ENCODE measurements around the gene TTC22.
A peak's percentile ranks its signal among the peaks of the same experiment; 100 is the strongest.

Gene TTC22

DNA sequence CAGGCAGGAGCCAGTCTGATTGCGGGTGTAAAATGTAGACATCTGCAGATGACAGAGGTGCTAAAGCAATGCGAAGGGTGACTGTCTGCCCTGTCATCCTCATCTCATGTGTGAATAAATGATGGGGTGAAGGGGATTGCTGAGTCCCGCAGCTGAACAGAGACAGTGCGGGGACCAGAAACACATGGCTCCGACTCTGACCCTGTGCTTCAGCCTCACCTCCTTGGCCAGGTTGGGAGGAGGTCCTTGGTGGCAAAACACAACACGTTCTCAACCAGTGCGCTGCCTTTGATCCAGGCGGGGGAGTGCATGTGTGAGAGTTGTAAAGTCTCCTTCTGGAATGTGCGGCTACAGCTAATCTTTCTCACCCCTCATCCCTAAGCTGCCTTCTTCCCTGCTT, 32.0 kb upstream of the TTC22 start:
- DNase-seq, result no peak

DNA sequence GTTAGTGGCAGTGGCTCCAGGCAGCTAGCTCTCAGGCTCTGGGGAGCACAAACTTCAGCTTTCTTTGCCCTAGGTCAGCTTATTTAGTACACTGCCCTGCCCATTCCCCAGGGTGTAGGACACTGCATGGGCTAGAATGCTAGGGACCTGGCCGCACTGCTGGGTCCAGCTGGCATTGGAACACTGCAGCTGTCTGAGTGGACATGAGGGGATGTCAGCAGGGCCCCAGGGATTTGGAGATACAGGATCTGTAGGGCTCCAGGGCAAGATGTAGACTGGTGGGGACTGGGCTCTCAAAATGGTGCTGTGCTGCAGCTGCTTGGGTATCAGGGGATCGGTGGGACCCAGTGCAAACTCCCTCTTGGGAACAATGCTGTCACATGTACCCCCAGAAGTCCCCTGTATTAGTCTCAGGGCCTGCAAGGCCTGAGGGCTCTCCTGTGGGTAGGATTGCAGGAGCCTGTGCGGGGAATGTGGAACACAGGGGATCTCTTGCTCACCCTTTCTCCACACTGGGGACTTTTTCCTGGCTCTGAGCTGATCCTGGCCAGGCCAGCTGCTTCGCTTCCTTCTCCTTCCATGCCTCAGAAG, 25.2 kb upstream of the TTC22 start:
- no peak for DNase-seq

DNA sequence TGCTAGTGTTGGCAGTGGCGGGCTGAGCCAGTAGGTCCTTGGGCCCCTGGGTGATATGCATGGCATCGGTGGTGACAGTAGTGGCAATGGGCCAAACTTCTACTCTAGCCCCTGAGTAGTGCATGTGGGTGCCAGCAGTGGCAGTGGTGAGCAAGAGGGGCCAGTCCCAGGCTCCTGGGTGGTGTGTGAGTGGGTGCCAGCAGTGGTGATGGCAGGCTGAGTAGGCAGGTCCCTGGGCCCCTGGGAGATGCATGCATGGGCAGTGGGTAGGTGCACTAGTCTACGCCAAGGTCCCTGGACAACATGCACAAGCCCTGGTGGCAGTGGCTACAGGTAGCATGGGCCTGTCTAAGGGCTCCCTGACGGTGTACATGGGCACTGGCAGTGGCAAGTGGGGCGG, 24.6 kb upstream of the TTC22 start:
- DNase-seq, result no peak

DNA sequence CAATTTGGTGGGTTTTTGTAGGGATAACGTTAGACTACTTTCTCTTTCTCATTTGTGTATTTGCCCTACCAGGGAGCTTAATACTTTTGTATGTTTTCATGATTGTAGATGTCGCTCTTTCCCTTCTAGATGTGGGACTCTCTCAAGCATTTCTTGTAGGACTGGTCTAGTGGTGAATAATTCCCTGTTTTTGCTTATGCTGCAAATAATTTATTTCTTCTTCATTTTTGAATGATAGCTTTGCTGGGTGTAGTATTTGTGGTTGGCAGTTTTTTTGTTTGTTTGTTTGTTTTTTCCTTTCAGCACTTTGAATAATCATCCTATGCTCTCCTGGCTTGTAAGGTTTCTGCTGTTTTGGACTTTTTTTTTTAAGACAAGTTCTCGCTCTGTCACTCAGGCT, 22.5 kb upstream of the TTC22 start:
- DNase-seq, result no peak

DNA sequence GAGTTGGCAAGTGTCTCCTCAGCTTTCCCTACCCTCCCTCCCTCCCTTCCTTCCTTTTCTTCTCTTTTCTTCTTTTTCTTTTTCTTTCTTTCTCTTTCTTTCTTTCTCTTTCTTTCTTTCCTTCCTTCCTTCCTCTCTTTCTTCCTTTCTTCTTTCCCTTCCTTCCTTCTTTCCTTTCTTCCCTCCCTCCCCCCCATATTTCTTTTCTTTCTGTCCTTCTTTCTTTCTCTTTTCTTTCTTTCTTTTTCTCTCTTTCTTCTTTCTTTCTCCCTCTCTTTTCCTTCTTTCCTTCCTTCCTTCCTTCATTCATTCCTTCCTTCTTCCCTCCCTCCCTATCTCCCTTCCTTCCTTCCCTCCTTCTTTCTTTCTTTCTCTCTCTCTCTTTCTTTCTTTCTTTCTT, 18.6 kb upstream of the TTC22 start:
- DNase-seq, result no peak

DNA sequence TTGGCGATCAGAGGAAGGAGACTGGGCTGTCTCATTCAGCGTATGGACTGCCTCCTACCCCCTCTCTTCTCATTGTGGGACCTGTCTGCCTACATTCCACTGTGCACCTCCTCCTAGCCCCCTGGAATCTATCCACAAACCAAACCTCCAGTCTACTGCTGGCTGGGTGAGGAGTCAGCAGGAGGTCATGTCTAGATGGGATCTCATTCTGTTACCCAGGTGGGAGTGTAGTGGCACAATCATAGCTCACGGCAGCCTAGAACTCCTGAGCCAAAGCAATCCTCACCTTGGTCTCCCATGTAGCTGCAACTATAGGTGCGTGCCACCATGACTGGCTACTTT, 18.0 kb upstream of the TTC22 start:
- DNase-seq, result no peak

DNA sequence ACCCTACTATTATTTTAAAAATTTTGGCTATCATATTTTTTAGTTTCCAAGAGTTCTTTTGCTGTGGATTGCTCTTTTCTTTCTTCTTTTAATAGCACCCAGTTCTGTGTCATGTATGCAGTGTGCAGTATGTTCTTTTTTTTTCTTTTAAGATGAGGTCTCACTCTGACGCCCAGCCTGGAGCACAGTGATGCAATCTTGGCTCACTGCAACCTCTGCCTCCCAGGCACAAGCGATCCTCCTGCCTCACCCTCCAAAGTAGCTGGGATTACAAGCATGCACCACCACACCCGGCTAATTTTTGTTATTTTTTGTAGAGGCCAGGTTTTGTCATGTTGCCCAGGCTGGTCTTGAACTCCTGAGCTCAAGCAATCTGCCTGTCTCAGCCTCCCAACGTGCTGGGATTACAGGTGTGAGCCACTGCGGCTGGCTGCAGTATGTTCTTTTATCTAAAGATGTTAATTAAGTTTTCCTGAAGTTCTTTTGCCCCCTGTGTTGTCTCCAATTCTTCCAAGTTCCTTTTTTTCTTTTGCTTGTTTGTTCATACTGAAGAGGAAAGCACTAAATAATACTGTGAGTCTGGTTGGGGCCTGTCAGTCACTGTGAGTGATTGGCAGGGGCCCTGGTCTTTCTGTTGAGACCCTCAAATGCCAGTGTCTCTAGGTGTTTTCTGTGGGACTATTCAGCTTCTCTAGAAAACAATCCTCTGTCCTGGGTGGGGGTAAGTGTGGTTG, 17.5 kb upstream of the TTC22 start:
- DNase-seq, result no peak

DNA sequence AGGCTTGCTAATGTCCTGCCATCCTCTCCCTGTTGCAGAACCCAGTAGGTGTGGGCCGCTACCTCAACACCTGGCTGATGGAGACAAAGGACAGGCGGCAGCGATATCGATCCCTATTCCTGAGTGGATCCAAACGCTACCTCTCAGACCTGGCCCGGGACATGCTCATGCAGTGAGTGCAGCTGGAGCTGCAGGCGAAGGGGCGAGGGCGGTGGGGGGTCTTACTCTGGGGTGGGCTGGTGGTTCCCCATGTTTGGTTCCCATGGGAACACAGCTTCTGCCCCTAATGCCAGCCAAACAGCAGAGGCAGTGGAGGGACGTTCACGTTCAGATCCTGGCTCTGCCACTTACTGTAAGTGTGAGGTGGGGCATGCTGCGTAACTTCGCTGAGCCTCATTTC, 15.8 kb upstream of the TTC22 start:
- DNase-seq, result no peak

DNA sequence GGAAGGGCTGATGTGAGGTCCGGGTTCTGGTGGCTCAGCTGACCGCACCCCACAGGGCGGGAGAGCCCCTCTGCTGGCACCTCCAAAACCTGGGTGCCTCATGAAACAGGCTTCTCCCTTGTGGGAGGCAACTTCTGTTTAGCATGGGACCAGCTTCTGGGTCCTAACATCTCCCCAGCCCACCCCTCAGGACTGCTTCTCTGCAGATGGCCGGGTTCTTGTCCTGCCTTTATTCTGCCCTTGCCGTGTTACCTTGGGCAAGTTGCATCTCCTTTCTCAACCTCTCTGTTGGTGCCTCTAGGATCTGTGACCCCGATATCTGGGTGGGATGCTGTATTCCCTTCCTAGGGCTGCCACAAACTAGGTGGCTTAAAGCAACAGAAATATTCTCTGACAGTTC, 15.0 kb upstream of the TTC22 start:
- DNase-seq, result no peak

DNA sequence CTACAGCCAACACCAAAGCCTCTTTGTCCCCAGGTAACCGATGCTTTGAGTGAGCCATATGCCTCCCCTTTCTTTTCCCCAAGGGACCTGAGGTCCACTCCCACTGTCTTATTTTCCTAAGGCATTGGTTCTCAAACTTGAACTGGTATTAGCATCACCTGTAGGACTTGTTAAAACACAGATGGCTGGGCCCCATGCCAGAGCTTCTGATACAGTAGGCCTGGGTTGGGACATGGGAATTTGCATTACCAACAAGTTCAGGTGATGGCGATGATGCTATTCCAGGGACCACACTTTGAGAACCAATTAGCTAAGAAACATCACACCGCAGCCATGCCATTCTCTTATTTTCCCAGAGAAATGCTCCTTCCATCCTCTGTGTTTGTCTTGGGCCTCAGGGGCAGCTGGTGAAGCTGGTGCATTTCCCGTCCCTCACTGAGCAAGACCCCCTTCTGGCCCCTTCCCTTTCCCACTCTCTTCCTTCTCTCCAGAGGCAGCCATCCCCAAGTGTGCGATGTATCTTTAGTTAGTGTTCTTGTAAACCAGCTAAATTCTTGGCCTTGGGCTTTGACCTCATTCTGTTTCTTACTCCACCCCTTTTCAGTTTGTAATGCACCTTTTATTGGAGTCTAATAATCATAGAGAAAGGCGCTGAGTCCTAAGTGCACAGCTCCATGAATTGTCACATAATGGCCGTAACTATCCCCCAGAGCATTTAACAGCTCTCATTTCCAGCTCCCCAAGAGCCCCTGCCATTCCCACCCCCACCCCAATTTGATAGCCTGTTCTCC, 14.2 kb upstream of the TTC22 start:
- no peak for DNase-seq

DNA sequence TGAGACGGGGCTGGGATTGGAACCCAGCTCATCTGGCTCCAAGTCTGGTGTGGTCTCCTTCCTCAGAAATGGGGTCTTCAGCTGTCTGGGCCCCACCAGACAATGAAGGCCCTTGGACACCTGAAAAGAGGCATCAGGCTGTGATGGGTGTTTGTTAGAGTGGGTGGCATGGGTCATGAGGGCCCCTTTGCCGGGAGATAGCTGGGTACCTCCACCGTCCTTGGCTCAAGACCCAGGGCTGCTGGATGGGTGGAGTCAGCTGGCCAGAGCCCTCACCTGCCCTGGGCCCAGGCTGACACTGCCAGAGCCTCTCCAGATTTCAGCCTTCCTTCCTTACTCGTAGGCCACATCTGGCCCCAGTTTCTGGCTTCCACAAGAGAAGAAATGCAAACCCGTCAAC, 13.4 kb upstream of the TTC22 start:
- no peak for DNase-seq

DNA sequence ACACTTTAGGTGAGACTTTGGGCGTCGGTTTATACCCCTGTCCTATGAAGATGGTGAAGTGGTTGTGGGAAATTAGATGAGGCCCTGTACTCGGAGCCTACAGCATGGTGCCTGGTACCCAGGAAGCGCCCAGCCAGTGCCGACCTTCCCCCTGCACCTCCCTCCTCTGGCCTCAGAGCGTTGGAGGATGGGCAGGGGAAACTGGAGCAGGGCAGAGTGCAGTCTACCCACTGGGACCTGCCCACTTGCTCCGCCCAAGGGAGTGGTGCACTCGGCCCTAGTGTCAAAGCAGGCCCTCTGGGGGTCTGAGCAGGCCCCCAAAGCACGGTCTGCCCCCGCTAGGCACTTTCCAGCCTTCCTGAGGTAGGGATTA, 13.0 kb upstream of the TTC22 start:
- DNase-seq, result no peak

DNA sequence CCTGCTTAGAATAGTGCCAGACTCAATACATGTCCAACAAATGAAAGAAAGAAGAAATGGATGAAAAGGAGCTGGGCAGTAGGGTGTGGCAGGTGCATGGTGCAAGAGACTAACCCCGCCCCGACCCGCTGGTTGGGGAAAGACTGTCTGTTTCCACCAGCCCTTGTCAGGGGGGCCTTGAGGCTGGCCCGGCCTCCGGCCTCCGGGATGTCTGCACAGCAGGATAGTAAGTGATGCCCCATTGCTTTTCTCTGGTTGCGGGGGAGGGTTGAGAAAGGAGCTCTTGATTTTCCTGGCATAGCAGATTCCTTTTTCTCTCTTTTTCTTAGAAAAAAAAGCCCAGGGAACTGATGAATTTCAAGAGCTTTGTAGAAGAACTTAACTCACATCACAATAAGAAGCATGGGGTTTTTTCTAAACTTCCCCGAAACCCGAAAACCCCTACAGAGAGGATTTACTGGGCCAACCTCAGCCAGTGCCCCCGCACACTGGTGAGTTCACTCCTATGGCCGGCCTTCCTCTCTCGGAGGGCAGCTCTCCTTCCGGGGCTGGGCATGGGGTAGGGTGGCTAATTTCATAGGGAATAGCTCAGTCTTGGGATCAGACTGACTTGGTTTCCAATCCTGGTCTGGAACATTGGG, 12.5 kb upstream of the TTC22 start:
- DNase-seq, result no peak

DNA sequence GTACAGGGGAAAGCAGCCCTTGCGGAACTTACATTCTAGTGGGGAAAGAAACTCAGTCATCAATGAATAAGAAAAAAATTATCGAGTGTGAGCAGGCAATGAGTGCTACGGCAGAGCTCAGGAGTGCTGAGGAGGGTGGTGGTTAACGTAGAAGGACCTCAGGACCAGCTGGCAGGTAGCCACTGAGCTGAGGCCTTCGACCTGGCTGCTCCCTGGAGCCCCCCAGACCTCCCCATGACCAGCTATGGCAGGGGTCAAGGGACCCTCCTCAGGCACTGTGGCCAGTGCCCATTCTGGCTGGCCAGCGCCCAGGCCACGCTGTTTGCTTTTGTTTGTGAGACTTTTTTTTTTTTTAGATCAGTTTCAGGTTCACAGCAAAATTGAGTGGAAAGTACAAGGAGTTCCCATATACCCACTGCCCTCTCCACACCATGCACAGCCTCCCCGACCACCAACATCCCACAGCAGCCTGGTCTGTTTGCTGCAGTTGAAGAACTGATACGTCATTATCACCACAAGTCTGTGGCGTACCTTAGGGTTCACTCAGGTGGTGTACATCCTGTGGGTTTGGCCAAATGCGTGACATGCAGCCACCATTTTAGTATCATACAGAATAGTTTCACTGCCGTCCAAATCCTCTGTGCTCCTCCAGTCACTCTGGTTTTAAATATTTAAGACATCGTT, 11.8 kb upstream of the TTC22 start:
- DNase-seq, result no peak

DNA sequence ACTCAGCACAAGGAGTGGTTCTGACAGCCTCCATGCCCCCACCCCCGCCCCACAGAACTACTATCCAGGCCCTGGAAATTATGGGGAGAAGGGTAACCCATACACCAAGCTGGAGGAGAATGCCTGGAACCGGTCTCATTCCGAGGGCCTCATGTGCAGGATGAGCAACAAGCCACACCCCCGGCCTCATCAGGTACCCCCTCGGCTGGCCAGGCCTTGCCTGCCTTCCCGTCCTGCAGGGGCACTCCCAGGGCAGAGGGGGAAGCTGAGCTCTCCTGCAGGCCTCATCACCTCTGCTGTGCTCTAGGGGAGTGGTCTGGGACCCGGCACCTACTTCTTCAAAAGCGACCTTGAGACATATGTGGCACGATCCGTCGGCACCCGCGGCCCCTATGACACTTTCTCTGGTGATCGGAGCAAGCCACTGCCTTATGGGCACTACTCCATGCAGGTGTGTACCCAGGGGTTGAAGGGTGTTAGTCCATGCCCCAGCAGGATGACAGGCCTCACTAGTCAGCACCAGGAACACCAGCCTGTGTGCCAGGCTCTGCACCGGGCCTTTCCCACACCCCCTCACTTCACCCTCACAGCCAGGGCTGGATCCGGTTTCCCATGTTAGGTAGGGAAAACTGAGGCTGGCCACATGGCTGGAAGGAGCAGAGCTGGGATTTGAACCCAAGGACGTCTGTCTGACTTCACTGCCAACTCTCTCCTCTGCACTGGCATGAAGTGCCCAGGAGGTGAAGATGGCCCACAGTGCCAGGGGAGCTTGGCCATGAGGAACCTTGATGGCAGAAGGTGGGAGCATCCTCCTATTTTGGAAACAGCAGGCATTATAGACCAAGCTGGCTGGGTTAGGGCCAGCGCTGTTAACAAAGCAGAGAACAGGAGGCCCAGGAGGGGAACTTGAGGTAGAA, 10.9 kb upstream of the TTC22 start:
- DNase-seq, result no peak

DNA sequence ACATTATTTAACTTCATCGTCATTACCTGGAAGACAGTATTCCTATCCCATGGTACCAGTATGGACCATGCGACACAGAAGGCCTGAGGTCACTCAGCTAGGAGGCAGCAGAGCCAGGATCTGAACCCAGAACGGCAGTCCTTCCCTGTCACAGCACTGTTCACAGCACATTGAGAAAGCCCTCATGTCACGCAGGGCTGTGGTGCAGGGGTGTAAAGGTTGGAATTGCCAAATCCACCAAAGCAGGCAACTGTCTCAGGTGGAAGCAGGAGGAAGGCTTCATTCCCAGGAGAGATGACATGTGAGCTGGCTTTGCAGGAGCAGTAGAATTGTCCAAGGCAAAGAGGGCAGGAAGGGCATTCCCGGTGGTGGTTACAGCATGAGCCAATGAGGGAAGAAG, 9.9 kb upstream of the TTC22 start:
- DNase-seq, result no peak

DNA sequence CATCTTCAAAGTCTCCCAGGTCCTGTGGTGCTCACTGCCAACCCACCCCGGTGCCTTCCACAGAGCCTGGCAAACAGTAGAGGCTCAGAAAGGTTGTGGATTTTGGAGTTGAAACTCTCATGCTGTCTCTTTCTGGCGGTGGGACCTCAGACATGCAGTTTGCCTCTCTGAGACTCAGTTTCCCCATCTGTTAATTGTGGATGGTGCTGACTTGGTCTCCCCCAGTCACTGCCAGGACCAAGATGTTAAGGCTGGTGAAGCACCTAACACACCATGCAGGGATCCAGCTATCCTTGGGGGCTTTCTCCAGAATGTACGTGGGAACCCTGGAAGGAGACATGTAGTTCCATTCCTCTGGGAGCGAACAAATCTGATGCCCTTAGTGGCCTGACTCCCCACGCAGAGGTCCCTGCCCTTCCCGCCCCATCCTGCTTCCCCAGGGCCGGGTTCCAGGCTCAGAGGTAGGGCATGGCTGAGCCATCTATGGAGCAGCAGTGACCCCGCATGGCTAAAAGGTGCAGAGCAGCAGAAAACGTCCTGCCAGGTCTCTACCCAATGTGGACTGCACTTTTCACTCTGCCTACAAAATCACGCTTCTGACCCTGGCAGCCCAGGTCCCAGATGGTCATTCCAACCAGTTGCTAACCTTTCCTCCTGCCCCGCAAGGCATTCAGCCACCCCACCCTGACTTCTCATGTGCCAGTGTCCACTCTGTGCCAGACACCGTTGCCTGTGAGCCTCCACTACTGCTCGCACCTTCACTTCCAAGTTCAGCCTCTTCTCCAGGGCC, 9.2 kb upstream of the TTC22 start:
- peak; percentile 80 for DNase-seq

DNA sequence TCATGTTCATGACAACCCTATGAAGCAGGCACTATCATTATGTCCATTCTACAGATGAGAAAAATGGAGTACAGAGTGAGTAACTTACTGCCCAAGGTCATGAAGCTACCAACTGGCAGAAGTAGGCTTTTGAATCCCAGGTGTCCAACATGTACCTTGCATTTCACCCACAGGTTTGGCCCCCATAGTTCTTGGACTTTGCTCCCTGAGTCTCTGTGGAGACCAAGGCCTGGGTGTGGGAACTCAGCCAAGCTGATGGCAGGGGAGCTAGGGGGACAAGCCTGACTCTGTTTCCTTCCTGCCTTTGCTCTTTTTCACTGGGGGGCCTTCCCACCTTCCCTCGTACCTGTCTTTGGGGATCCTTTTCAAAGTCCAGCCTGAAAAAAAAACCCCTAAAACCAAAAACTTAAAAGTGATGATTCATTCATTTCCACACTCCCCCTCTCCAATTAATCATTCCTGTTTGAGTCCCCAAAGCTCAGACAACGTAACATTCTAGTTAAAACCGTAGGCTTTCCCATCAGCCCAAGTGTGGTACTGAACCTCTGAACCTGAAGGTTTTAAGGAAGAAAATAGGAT, 8.5 kb upstream of the TTC22 start:
- no peak for DNase-seq

DNA sequence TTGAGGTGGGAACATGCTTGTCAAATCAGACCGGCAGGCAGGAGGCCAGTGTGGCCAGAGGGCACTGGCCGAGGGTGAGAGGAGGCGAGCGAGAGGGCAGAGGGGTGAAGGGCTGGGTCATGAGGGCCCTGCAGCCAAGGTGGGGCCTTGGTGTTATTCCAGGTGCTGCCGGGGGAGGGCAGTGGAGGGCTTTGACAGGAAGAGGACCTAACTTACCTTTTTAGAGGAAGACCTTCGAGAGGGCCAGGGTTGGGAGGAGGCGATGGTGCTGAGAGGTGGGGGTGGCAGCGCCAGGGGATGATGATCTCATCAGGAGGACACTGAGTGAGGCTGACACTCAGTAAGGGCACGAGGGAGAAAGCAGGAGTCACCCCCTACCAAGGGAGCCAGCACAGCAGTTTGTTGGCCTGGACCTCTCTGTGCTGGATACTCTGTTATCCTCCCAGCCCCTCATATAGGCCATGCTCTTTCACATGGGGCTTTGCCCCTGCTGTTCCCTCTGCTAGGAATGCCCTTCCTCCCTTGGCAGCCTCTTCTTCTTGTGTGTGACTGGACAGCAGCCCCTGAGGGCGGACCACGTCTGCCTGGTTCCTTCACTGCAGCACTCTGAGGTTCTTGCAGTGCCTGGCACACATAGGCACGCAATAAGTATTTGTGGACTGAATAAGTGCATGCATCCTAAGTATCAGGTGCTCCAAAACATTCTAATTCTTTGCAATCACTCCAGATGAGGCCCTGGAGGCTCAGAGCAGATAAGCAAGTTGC, 7.5 kb upstream of the TTC22 start:
- no peak for DNase-seq

DNA sequence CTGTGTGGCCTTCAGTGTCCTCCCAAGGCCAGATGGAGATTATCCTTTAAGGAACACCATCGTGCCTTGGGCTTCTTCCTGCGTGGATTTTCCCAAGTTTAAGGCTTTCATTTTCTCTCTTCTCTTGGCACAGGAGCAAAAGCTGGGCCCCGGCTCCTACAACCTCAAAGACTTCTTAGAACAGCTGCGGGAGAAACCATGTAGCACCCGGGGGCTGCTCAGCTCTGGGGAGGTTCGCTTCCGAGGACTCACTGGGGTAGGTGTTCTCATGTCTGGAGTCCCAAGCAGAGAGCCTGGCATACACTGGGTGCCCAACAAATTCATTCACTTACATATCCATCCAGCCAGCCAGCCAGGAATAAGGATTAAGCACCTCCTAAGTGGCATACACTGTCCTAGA, 6.6 kb upstream of the TTC22 start:
- DNase-seq, result no peak
